Stimulated activated CD4-positive, alpha-beta T cell treated with anti-CD3 and anti-CD28 coated beads, Interleukin-1b, Interleukin-23, amount 100 ng/mL, for 1 hour (primary cell): ENCODE results near the gene MIF4GD.
"Not testable (repeated sequence)": the region's sequence is repeated elsewhere in the genome, so short reads cannot be mapped to it uniquely, and the experiment has no call there.

Source experiments
- DNase-seq, 2 donors: peaks; one replicate each; pipeline ENCODE4 v3.0.0-alpha.2; 2020; ENCODE audit warnings: low read depth in 2 of 2

Gene MIF4GD

GRCh38 chr17:75260641-75261335, 10.2 kb downstream of the MIF4GD start:
- DNase-seq = no peak

- DNase-seq = not testable (repeated sequence)
Observed at GRCh38 chr17:75257228-75257627, 13.8 kb downstream of the MIF4GD start.

GRCh38 chr17:75255954-75256698, 14.9 kb downstream of the MIF4GD start:
- DNase-seq = not testable (repeated sequence)

GRCh38 chr17:75252039-75252816, 18.8 kb downstream of the MIF4GD start:
- DNase-seq = no peak

- DNase-seq = peak; percentile 62 to 66
Observed at GRCh38 chr17:75250009-75250471, 21.0 kb downstream of the MIF4GD start.

GRCh38 chr17:75249564-75249963, 21.5 kb downstream of the MIF4GD start:
- no peak for DNase-seq

GRCh38 chr17:75246404-75246803, 24.6 kb downstream of the MIF4GD start:
- no peak for DNase-seq

- DNase-seq = no peak
Observed at GRCh38 chr17:75245011-75245410, 26.0 kb downstream of the MIF4GD start.

- DNase-seq = no peak
Observed at GRCh38 chr17:75244133-75244866, 26.7 kb downstream of the MIF4GD start.

- DNase-seq = no peak
Observed at GRCh38 chr17:75242461-75243042, 28.5 kb downstream of the MIF4GD start.

- no peak for DNase-seq
Observed at GRCh38 chr17:75241996-75242460, 29.0 kb downstream of the MIF4GD start.

GRCh38 chr17:75241502-75241901, 29.5 kb downstream of the MIF4GD start:
- DNase-seq = no peak

GRCh38 chr17:75241143-75241430, 29.9 kb downstream of the MIF4GD start:
- no peak for DNase-seq

GRCh38 chr17:75240394-75241142, 30.5 kb downstream of the MIF4GD start:
- DNase-seq = no peak

- DNase-seq = no peak
Observed at GRCh38 chr17:75239778-75240393, 31.1 kb downstream of the MIF4GD start.

- DNase-seq = no peak
Observed at GRCh38 chr17:75239214-75239613, 31.8 kb downstream of the MIF4GD start.

- peak in 1 of 2 donors; percentile 51 for DNase-seq
Observed at GRCh38 chr17:75238684-75239191, 32.3 kb downstream of the MIF4GD start.

- no peak for DNase-seq
Observed at GRCh38 chr17:75238020-75238580, 32.9 kb downstream of the MIF4GD start.
